Measurements from ENCODE around the gene OSBPL5.
"Not testable (repeated sequence)": the region's sequence is repeated elsewhere in the genome, so short reads cannot be mapped to it uniquely, and the experiment has no call there.

- TF ChIP-seq CTCF, POLR2A (IDR thresholded peaks at IDR 0.05): not testable (repeated sequence)
Observed at GRCh38 chr11:3066308-3066707, 98.8 kb downstream of the OSBPL5 start.
